Femur (tissue), 1 donor: ENCODE data around the gene SLC25A11.
A peak's percentile ranks its signal among the peaks of the same experiment; 100 is the strongest.

ENCODE experiments used
- DNase-seq: peaks from one replicate; pipeline ENCODE4 v3.0.0-alpha.2; 2017

The SLC25A11 gene

DNA sequence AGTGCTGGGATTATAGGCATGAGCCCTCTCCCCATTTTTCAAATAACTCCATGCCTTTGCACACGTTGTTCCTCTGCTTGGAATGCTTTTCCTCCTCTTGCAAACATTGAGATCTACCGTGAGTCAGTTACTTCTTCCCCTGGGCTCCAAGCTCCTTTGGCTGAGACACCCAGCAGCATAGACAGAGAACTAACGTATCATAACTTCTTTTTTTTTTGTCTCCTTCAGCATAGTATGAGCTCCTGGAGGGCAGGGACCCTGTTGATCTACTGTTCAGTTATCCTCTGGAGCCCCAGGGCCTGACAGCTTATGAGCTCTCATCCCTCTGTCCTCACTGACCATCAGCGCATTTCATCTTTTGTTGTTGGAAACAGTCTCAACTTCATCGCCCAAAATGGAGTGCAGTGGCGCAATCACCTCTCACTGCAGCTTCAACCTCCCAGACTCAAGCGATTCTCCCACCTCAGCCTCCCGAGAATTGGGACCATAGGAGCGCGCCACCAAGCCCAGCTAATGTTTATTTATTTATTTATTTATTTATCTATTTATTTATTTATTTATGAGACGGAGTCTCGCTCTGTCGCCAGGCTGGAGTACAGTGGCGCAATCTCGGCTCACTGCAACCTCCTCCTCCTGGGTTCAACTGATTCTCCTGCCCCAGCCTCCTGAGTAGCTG, 25.6 kb upstream of the SLC25A11 start:
- DNase-seq = peak; percentile 16

DNA sequence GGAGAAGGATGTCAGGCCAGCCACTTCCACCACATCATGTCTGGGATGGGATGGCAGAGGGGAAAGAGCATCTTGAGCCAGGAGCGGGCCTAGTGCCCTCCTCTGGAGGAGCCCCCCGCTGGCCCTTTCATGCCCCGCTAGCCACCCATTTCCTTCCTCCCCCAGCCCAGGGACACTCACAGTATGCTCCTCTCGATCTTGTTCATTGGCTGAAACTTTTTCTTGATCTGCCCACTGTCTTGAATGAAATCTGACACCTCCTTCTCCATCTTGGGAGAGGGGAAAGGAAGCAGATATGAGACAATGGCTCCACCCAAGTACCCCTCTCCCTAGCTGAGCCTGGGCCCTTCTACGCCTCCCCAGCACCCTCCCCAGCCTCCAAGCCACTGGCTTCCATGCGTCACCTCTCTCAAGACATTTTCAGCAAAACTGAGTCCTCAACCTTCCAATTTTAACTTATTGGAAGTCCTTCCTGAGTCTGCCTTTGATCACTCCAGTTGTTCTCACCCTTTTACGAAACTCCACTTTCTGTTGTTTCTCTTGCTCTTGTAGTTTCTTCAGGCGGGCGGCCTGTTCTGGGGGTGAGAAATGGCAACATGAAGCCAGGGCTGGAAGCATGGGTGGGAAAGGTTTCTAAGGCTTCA, 20.6 kb upstream of the SLC25A11 start:
- DNase-seq = no peak

DNA sequence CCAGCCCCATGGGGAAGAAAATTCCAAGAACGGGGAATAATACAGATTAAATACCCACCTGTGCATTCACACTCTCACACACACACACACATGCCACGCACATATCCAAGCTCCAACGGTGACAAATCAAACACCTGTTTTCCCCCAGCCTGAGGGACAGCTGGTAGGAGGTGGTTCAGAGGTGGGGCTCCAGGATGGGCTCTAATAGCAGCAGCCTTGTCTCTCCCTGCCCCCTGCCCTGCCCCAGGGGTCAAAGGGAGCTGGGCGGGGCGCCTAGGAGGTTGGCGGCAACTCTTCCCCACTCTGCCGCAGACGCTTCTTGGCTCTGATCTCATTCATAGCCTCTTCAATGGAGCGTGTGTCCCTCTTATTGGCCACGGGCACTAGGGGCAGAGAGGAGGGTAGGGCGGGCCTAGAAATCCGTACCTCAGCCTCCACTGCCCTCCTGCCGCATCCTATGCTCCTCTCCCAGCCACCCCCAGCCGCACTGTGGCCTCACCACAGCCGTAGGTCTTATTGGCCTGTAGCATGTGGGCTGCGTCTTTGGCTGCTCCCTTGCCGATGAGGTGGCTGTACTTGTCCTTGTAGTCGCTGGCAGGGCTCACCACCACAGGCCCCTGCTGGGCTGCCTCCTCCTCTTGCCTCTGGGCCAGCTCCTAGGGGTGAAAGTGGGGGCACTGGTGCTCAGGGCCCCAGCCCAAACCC, 19.6 kb upstream of the SLC25A11 start:
- no peak for DNase-seq

DNA sequence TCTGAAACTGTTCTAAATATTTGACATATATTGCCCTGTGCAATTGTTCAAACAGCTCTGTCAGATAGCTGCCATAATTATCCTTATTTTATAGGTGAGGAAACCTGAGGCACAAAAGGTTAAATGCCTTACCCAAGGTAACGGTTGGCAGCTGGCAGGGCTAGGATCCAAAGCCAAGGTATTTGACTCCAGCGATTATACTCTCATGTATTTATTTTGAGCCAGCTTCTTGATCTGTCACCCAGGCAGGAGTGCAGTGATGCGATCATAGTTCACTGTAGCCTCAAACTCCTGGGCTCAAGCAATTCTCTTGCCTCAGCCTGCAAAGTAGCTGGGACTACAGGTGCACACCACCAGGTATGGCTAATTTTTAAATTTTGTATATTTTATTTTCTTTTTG, 18.3 kb upstream of the SLC25A11 start:
- DNase-seq = no peak

DNA sequence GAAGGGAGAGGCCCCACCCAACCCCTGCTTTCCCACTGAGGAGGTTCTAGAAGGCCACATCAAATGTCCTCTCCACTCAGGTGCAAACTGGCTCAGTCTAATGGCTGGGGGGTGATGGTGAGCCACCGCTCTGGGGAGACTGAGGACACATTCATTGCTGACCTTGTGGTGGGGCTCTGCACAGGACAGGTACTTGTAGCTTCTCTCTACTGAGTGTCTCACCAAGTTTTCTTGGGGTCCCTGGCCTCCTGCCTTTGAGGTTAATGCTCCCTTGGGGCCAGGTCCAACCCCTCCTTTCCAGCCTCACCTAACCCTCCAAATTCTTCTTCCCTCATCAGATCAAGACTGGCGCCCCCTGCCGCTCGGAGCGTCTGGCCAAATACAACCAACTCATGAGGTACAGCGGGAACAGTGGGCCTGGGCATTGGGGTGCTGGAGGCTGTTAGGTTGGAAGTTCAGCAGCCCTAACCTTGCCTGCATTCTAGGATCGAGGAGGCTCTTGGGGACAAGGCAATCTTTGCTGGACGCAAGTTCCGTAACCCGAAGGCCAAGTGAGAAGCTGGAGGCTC, 16.7 kb upstream of the SLC25A11 start:
- DNase-seq = no peak

DNA sequence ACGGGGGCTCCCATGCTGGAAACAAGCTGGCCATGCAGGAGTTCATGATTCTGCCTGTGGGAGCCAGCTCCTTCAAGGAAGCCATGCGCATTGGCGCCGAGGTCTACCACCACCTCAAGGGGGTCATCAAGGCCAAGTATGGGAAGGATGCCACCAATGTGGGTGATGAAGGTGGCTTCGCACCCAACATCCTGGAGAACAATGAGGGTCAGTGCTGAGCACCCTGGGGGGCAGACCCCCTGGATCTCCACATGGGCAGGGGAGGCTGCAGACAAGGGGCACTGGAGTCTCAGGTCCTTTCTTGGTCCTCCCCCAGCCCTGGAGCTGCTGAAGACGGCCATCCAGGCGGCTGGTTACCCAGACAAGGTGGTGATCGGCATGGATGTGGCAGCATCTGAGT, 15.2 kb upstream of the SLC25A11 start:
- DNase-seq = peak; percentile 18

DNA sequence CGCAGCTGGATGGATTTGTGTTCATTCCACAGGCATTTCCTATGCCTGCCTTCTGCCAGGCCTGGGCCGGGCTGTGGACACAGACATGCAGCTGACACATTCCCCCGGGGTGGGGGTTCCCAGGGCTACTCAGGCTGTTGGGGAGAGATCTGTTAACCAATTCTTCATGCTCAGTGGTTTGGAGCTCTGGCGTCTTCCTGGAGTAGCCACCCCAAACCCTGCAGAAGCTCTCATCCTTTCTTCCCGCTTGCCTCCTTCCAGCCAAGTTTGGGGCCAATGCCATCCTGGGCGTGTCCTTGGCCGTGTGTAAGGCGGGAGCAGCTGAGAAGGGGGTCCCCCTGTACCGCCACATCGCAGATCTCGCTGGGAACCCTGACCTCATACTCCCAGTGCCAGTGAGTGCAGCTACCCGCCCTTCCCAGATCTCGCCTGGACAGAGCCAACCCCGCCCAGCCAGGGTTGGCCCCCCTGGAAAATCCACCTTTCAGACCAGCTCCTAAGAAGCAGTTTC, 13.7 kb upstream of the SLC25A11 start:
- DNase-seq = peak; percentile 82

DNA sequence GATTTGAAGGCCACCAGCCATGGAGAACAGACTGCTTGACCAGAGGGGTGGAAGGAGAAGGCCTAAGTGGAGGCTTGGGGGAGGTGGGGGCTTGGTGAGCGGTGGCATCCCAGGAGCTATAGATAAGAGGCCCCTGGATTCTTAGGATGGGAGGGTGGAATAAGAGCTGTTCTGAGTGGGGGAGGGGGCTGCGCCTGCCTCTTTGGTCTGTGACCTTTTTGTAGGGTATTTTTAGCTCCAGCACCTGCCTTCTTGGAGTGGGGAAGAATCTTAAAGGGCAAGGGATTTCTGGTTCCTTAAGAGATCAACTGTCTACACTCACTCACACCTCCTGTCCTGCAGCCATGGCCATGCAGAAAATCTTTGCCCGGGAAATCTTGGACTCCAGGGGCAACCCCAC, 11.6 kb upstream of the SLC25A11 start:
- no peak for DNase-seq

DNA sequence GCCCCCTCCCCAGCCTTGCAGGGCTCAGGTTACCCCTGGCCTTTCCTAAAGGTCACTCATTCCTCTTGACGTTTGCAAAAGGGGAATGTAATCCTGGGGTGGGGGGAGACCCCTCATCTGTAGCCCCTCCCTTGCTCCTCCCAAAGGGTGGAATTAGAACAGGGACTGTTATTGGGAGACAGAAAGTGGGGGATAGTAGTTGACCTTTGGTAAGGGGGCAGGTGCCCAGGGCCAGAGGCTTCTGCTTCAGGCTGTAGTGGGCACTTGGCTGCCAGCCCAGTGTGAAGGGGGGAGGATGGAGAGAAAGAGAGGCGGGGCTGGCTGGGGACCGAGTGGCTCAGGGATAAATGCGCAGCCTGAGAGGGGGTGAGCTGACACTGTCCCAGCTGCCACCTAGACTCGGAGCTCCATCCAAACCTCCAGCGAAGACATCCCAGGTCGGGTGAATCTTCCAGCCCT, 10.9 kb upstream of the SLC25A11 start, which contains the start of gene ENO3:
Gene ENO3, plus strand, starts transcription at position 374 of the 459 bp plus-strand sequence. CDS start 711 bp downstream, outside the sequence.
- peak; percentile 72 for DNase-seq

DNA sequence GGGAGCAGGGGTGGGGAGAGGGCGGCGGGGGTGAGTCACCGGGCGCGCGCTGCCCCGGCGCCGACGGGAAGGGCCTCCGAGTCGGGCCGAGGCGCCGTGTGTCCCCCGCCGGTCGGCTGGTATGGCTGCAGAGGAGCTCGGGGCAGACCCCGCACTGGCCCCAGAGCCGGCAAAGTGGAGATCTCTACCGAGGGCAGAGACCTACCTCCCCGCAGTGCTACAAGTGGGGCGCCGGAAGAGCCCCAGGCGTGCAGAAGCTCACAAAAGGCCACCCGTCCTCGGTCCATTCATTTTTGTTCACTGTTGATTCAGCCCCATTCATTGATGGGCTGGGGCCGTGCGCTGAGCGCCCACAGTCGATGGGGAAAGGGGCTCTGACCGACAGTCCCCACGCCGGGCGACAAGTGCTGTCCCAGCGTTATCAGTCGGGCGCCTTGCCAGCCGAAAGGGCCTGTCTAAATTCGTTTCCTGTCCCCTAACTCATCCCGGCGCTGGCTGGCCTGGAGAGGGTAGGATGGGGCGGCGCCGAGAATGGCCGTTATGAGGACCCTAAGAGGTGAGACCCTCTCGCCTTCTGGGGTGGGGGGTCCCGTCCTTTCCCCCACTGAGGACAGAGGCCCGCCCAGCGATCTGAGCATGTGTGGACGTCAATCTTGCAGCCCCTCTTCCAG, 10.4 kb upstream of the SLC25A11 start:
- peak; percentile 74 for DNase-seq

DNA sequence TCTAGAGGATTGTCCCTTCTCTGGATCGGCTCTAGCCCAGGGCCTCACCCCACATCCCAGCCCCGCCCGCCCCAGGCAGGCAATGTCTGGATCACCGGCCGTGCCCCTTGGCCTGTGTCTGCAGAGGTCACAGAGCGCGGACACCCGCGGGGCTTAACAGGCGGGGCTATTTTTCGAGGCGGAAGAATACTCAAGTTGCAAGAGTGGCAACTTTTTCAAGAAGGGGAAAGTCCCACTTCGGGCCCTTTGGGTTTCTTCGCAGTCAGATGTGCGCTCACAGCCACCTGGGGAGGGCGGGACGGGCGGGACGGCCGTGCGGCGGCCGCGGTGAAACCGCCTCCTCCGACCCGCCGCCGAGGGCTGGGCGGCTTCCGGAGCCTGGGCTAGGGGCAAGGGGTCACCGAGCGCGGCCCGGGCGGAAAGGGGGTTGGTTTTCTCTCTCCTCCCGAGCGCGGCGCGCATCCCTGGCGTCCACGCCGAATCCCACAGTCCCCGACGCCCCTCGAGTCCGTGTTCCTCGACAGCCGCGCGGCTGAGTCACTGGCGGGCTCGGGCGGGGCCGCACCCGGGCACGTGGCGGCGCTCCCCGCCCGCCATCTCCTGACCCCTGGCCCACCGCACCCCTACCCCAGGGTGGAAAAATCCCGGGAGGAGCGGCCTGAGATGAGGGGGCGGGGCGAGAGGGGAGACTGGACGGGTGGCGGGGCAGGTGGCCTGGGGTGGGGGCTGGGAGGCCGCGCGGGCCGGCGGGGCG, 9.7 kb upstream of the SLC25A11 start:
- peak; percentile 79 for DNase-seq

DNA sequence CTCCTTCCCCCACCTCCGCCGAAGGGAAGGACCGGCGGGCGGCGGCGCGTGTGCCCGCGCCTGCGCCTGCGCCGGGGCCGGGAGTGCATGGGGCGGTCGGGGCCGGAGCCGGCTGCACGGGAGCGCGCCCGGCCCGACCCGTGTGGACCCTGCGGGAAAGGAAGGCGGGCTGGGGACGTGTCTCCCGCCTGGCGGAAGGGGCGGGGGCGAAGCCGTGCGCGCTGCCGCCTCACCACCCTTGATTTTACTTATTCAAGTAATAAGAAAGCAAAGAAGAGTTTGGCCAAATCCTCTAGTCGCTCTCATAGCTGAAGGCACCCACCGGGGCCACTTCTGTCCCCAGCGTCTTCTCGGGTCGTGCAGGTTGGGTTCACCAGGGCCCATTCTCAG, 9.1 kb upstream of the SLC25A11 start:
- peak; percentile 93 for DNase-seq

DNA sequence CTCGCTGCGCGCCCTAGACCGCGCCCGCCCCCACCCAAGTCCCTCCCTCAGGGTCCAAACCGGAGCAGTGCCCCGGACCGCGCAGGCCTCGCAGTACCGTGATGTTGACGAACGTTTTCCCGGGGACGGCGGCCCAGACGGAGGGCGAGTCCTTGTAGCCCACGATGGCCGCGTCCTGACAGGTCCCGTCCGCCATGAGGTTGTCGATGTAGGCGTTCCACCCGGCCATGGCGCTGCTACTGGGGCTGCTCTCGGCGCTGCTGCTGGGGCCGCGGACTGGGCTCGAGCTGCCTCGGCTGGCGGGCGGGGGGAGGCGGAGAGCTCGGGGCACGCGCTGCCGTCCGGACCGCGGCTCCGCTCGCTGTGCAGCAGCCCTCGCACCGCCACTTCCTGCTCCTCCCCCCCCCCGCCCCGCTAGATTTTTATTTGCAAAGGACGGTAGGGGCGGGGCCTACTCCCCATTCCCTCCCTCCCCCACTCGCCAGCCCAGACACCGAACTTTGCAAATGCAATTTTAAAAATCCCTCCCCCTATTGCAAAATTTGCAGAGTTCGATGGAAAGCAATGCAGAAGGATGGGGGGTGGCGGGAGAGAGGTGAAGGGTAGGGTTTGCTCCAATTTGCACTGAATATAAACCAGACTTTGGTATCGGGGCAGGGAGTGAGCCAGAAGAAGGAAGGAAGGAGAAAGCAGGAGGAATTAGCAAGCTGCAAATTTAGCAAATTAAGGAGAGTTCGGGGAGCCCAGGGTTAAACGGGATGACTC, 8.5 kb upstream of the SLC25A11 start, which contains the start of gene PFN1:
Gene PFN1, minus strand, starts transcription at position 365 of the 765 bp plus-strand sequence. Its CDS starts 136 bp downstream, at position 229.
- DNase-seq = peak; percentile 95

DNA sequence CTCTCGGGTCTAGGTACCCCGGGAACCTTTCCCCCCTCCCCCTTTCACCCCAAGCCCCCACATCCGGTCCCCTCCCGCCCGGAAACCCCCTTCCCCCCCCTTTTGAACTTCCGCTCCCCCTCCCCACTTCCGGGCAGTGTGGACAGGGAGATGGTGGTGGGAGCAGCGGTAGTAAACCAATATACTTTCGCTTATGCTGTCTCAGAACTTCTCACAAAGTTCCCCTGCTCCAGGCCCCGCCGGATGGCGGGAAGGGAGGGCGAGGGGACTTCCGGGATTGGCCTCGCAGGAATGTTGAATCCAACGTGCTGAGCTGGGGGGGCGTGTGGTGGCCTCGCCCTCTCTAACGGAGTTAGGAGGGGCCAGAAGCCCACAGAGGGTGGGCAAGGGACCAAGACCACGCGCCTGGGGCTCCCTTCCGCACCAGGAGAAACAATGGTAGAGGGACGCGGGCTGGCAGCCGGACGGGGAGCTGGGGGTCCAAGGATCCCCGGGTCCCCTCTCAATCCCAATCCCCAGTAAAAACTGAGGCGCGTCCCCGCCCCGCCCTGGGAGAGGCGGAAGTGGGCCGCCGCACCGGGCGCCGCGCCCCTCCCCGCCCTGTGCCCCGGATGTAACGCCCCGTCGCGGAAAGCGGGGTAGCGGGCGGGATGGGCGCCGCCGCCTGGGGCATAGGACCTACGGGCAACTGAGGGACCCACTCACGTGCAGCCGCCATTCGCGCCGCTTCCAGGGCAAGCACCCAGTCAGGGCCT, 7.7 kb upstream of the SLC25A11 start:
- peak; percentile 79 for DNase-seq

DNA sequence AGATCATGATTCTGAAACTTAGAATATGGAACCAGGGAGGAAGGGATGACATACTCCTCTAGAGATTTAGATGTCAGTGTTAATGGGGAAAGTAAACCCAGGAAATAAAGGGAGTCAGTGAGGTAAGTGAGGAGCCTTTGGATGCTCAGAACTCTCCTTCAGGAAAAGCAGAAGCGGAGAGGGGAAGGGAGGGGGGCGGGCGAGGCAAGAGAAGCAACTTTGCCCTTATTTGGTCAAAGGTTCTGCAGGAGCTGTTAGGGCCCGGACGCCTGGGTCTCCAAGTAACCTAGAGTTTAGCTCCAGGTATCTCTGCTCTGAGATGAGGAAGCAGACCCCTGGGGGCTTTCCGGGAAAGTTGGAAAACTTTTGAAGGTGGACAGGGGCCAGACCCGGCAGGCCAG, 7.2 kb upstream of the SLC25A11 start:
- DNase-seq = no peak

DNA sequence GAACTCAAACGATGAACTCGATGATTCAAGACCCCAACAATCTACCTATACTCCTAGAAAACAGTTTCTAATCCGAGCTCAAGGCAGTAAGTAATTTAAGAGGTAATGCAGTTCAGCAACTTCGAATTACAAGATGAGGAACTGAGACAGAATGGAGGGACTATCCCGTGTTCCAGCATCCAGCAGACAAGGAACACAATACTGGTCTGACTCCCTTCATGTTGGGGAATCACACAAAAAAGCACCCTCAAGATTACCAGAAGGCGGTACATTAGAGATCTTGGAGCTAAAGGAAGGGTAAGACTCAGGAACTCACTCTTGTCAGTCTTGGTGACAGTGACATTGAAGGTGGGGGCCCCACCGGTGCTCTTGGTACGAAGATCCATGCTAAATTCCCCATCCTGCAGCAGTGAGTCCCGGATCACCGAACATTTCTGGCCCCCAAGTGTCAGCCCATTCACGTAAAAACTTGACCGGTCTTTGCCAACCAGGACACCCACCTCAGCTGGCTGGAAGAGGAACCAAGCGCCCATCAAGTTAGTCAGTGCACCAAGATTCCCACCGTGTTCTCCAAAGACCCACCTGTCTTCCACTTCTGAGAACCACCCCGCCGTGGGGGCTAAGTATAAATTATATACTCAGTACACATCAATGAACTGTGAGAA, 6.6 kb upstream of the SLC25A11 start:
- no peak for DNase-seq

DNA sequence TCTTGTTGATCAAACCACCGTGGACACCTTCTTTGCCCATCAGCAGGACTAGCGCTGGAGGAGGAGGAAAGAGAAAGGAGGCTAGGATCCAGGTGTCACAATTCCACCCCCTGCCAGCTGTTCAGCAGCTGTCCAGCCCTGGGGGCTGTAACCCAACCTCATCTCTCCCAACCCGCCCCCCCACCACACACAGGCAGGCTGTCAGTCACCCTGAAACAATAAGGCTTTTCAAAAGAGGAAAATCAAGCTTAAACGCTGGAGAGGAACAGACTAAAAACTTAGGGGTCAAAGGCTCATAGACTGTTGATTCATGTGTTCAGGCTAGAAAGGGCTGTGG, 6.1 kb upstream of the SLC25A11 start:
- DNase-seq = no peak

DNA sequence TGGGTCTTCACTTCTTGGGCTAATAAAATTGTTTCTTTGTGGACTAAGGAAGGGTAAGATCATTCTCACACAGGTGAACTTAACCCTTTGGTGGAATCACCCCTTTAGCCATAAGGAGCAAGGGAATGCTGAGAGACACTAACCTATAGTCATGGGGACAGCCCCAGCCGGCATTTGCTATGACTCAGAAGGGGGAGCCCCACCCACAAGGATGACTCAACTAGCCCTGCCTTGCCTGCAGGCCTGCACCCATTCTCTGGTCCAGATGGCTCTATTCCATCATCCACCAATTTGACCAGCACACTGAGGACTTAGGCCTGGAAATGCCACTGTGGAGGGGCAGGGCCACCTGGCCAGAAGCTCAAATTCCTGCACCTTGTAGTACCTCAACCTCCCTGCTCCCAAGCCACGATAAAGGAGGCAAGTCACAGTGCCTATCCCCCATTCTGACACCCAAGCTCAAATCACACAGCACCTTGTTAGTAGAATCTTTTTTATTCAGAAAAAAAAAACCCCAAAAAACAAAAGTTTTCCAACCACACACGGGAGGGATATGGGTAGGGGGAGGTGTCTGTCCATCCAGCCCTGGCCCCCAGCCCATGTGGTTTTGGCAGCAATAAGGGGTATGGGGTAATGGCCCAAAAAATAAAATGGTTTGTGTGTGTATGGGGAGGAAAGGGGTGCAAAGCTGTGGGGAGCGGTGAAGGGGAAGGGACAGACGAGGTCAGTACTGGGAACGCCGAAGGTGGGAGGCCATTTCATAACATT, 5.5 kb upstream of the SLC25A11 start:
- DNase-seq = no peak

DNA sequence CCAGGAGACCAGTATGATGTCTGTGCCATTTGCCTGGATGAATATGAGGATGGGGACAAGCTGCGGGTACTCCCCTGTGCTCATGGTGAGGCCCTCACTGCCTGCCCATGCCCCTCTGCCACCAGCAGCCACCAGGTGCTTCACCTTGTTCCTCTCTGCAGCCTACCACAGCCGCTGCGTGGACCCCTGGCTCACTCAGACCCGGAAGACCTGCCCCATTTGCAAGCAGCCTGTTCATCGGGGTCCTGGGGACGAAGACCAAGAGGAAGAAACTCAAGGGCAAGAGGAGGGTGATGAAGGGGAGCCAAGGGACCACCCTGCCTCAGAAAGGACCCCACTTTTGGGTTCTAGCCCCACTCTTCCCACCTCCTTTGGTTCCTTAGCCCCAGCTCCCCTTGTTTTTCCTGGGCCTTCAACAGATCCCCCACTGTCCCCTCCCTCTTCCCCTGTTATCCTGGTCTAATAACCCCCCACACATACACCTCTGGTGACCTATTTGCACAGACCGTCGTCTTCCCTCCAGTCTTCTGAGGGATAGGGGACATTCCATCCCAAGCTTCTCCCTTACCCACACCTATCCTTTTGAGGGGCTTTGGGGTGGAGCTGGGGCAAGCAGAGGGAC, 4.8 kb upstream of the SLC25A11 start:
- no peak for DNase-seq
